ENCODE measurements around the gene BEX1. TPM values are rescaled to one million over a fixed set of nuclear protein-coding genes. Genes with fewer than 3 reads are reported as not detected.

The BEX1 gene
- total RNA-seq, 1 donor from 2014 or later = not detected

- H3K27me3 ChIP-seq = no peaks in the 10 kb centered on the region
- no peak overlapping the region for H3K4me3 ChIP-seq
- no peak overlapping the region for H3K27ac ChIP-seq
- no peak for DNase-seq (ENCODE audit: low spot score in 2 of 2)
- H3K36me3 ChIP-seq = no peaks in the 10 kb centered on the region
- intact Hi-C loops (cut with DNase I) = no loop called here
- no peaks in the 10 kb centered on the region for H3K4me1 ChIP-seq
- H3K9me3 ChIP-seq = no peaks in the 10 kb centered on the region
- TF ChIP-seq, protein P1, sequence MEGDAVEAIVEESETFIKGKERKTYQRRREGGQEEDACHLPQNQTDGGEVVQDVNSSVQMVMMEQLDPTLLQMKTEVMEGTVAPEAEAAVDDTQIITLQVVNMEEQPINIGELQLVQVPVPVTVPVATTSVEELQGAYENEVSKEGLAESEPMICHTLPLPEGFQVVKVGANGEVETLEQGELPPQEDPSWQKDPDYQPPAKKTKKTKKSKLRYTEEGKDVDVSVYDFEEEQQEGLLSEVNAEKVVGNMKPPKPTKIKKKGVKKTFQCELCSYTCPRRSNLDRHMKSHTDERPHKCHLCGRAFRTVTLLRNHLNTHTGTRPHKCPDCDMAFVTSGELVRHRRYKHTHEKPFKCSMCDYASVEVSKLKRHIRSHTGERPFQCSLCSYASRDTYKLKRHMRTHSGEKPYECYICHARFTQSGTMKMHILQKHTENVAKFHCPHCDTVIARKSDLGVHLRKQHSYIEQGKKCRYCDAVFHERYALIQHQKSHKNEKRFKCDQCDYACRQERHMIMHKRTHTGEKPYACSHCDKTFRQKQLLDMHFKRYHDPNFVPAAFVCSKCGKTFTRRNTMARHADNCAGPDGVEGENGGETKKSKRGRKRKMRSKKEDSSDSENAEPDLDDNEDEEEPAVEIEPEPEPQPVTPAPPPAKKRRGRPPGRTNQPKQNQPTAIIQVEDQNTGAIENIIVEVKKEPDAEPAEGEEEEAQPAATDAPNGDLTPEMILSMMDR (IDR thresholded peaks at IDR 0.05) = no peak
Measured at GRCh38 chrX:103100484-103100883, 36.5 kb upstream of the BEX1 start.

GRCh38 chrX:103099691-103100090 lies 35.7 kb upstream of the BEX1 start:
- TF ChIP-seq, protein P1 (IDR thresholded peaks at IDR 0.05) = no peak
- Histone ChIP-seq H3K4me1 (no peaks in the 10 kb centered on the region), H3K4me3 (no peak overlapping the region), H3K36me3 (no peaks in the 10 kb centered on the region), H3K9me3 (no peaks in the 10 kb centered on the region), H3K27ac (no peak overlapping the region), H3K27me3 (no peaks in the 10 kb centered on the region)
- no peak for DNase-seq (ENCODE audit: low spot score in 2 of 2)
- intact Hi-C loops (cut with DNase I) = no loop called here

DNA sequence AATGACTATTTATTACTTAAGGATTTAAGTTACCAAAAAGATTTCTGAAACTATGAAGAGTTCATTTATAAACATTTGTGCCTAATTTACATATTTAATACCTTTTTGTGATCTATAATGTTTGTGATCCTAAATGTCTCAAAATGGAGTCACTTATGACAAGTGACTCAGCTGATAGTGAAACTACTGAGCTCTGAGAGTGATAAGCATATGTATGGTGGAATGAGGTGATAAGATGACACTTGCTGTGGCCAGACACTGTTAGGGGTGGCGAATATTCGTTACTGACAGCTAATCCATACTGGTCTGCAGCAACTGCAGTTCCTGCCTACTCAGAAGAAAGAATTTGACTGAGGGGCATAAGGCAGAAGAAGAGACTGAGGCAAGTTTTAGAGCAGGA lies 34.5 kb upstream of the BEX1 start:
- H3K9me3 ChIP-seq = no peaks in the 10 kb centered on the region
- H3K4me1 ChIP-seq = no peaks in the 10 kb centered on the region
- H3K4me3 ChIP-seq = no peak overlapping the region
- H3K27me3 ChIP-seq = no peaks in the 10 kb centered on the region
- intact Hi-C loops (cut with DNase I) = no loop called here
- no peaks in the 10 kb centered on the region for H3K36me3 ChIP-seq
- TF ChIP-seq, protein P1 (IDR thresholded peaks at IDR 0.05) = no peak
- no peak overlapping the region for H3K27ac ChIP-seq
- no peak for DNase-seq (ENCODE audit: low spot score in 2 of 2)

DNA sequence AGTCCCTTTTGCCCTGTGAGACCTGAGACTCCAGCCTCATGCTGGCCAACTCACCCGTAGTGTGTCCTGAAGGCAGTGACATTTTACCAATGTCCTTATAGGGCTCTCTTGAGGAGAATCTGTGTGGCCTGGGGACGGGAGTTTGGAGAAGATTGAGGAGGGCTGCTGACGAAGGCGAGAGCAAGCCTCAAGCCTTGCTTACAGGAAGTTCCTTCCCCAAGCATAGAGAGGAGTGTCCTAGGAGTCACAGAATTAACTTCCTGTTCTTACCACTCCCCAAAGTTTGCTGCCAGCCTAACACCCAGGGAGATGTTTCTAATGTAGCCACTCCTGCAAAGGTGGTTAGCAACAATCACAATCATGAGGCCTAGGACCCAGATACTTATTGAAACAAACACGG lies 29.0 kb upstream of the BEX1 start, which contains the start of gene NXF3:
Gene NXF3, minus strand, starts transcription at position 202 of the 400 bp plus-strand sequence. Its CDS starts 120 bp downstream, at position 82.
- intact Hi-C loops (cut with DNase I) = no loop called here
- TF ChIP-seq, protein P1 (IDR thresholded peaks at IDR 0.05) = no peak
- Histone ChIP-seq H3K4me1 (no peaks in the 10 kb centered on the region), H3K27me3 (no peaks in the 10 kb centered on the region), H3K4me3 (no peak within 1 kb of the TSS), H3K27ac (no peak within 1 kb of the TSS), H3K9me3 (no peaks in the 10 kb centered on the region), H3K36me3 (no peaks in the 10 kb centered on the region)
- no peak for DNase-seq (ENCODE audit: low spot score in 2 of 2)

DNA sequence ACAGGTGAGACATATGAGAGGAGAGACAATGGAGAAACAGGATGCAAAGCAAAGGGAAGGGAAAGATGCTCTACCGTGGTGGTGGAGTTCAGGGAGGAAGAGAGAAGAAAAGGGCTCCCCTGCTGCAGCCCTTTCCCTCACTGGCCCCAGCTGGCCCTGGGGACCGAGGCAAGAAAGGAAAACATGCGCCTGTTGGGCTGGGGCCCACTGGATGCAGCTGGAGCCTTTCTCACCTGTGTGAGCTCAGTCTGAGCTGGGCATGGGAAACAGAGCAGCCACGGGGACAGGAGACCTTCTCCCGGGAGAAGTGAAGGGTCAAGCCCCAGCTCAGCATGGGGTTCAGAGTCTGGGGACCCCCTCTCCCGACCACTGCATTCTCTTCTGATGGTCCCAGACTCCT lies 17.1 kb upstream of the BEX1 start:
- no peak overlapping the region for H3K27ac ChIP-seq
- H3K36me3 ChIP-seq = no peaks in the 10 kb centered on the region
- H3K4me1 ChIP-seq = no peaks in the 10 kb centered on the region
- intact Hi-C loops (cut with DNase I) = no loop called here
- H3K27me3 ChIP-seq = no peaks in the 10 kb centered on the region
- DNase-seq (ENCODE audit: low spot score in 2 of 2) = no peak
- TF ChIP-seq, protein P1 (IDR thresholded peaks at IDR 0.05) = no peak
- H3K4me3 ChIP-seq = no peak overlapping the region
- H3K9me3 ChIP-seq = no peaks in the 10 kb centered on the region

GRCh38 chrX:103073467-103073866 lies 9.5 kb upstream of the BEX1 start:
- H3K4me3 ChIP-seq = no peak overlapping the region
- no peaks in the 10 kb centered on the region for H3K36me3 ChIP-seq
- intact Hi-C loops (cut with DNase I) = no loop called here
- DNase-seq (ENCODE audit: low spot score in 2 of 2) = no peak
- H3K9me3 ChIP-seq = no peaks in the 10 kb centered on the region
- H3K27ac ChIP-seq = no peak overlapping the region
- no peaks in the 10 kb centered on the region for H3K27me3 ChIP-seq
- TF ChIP-seq, protein P1 (IDR thresholded peaks at IDR 0.05) = no peak
- H3K4me1 ChIP-seq = no peaks in the 10 kb centered on the region

All from ascending aorta (tissue), 2 donors.